ENCODE measurements around the gene LBH.
A peak's percentile ranks its signal among the peaks of the same experiment; 100 is the strongest.

Gene LBH

GRCh38 chr2:30231212-30231995 is at the start of gene LBH:
TSS of gene LBH (plus strand) at chr2:30231534. CDS start at chr2:30231739, 205 bp downstream.
- H3K27ac ChIP-seq, result no peak within 1 kb of the TSS
- TF ChIP-seq CTCF (IDR thresholded peaks at IDR 0.05), result peak; percentile 9; the same call in 1 of the 2 replicates
- TF ChIP-seq ZFX (IDR thresholded peaks at IDR 0.05; ENCODE audit: borderline replicate concordance), result no peak

DNA sequence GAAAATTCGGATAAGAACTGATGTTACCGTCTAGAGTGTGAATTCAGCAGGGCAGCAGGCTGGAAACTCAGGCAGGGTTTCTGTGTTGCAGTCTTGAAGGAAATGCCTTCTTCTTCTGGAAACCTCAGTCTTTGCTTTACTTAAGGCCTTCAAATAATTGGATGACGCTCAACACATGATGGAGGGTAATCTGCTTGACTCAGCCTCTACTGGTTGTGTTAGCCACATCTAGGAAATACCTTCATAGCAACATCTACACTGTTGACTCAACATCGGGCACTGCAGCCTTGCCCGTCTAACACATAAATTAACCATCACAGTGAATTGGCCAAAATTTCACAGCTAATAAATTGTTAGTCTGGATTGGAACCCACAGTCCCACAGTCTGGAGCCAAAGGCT is 47.3 kb upstream of the LBH start:
- no peak overlapping the region for H3K27ac ChIP-seq
- TF ChIP-seq ZFX (IDR thresholded peaks at IDR 0.05; ENCODE audit: borderline replicate concordance), result no peak
- TF ChIP-seq CTCF (IDR thresholded peaks at IDR 0.05), result no peak

DNA sequence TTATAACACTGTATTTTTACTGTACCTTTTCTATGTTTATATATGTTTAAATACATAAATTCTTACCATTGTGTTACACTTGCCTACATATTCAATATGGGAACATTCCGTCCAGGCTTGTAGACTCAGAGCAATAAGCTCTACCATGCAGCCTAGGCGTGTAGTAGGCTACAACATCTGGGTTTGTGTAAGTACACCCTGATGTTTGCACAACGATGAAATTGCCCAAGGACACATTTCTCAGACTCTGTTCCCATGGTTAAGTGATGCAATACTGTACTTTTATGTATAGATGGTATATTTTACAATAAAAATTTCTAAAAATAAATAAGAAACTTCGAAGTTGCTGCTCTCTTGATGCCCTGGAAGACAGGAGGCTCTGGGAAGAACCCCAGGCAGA is 46.2 kb upstream of the LBH start:
- H3K27ac ChIP-seq, result no peak overlapping the region
- TF ChIP-seq CTCF (IDR thresholded peaks at IDR 0.05) (no peak), ZFX (IDR thresholded peaks at IDR 0.05; ENCODE audit: borderline replicate concordance) (no peak)

DNA sequence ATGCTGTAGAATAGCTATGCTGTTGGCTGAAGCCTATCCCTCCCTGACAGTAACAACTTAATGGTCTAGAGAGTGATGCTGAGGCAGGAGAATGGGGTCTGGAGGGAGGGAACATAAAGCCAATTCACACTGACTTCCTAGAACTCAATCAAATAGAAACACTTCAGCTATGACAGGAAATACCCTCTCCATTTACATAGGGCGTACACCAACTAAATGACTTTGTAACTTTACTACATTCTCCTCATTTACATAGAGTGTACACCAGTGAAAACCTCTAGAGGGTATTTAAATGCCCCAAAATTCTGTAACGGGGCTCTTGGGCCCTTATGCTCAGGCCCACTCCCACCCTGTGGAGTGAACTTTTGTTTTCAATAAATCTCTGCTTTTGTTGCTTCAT is 43.0 kb upstream of the LBH start:
- TF ChIP-seq CTCF (IDR thresholded peaks at IDR 0.05), result no peak
- TF ChIP-seq ZFX (IDR thresholded peaks at IDR 0.05; ENCODE audit: borderline replicate concordance), result no peak
- H3K27ac ChIP-seq, result no peak overlapping the region

- H3K27ac ChIP-seq, result no peak overlapping the region
- TF ChIP-seq CTCF (IDR thresholded peaks at IDR 0.05), result no peak
Measured at GRCh38 chr2:30190637-30191036, 40.7 kb upstream of the LBH start.

- TF ChIP-seq CTCF (IDR thresholded peaks at IDR 0.05) (no peak), ZFX (IDR thresholded peaks at IDR 0.05; ENCODE audit: borderline replicate concordance) (no peak)
Measured at GRCh38 chr2:30191107-30191506, 40.2 kb upstream of the LBH start.

DNA sequence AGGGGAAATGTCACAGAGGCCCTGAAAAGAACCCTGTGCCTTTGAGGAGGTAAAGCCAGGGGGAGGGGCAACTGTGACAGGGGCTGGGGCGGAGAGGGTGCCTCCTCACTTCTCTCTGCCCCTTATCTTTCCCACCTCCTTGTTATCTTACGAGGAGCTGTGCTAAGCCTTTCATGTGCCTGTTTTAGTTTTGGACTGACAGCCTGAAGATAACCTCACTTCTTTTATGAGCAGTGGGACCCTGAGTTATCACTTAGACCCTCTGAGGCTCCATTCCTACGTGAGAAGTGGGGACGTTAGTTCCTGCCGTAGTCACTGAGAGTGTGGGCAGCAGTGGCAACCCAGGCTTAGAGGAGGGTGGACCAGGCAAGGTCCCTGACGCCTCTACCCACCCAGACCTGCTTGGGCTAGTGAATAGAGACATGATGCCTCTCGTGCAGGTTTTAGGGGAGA is 39.5 kb upstream of the LBH start:
- no peak overlapping the region for H3K27ac ChIP-seq
- TF ChIP-seq CTCF (IDR thresholded peaks at IDR 0.05) (no peak), ZFX (IDR thresholded peaks at IDR 0.05; ENCODE audit: borderline replicate concordance) (no peak)

More at GRCh38 chr2:30191107-30191506, 40.2 kb upstream of the LBH start:
- no peak overlapping the region for H3K27ac ChIP-seq

All from 22Rv1 (cell line).